Sciatic nerve (tissue), 2 donors: Measurements from ENCODE around the gene MAGEA10. TPM values are rescaled to one million over a fixed set of nuclear protein-coding genes. Genes with fewer than 3 reads are reported as not detected.
A peak's percentile ranks its signal among the peaks of the same experiment; 100 is the strongest.
"Not testable (repeated sequence)": the region's sequence is repeated elsewhere in the genome, so short reads cannot be mapped to it uniquely, and the experiment has no call there.

Source experiments
- ATAC-seq: fragments of 200-7000 bp; cut with Tn5 transposase; one replicate; pipeline ENCODE4 v1.9.1; 2020; ENCODE audit warnings: mild to moderate bottlenecking, moderate library complexity
- DNase-seq: peaks from one replicate; pipeline ENCODE4 v3.0.0-alpha.2; 2020; ENCODE audit warnings: low spot score
- intact Hi-C: fragments of 100-400 bp; cut with DNase I; formaldehyde crosslinking; loops from one replicate; pipeline ENCODE4 v1.14.2; 2022
- total RNA-seq: library from RNA; stranded (reverse); fragmentation: NEBNext Ultra II Directional; extraction: Animal tissue kit (Norgen Biotek cat#: 25700); gene quantifications from one replicate; pipeline ENCODE4 v1.2.1, GENCODE V29; 2021
- donor health status: DM: no; HTN: no; CAD: no.
- donor health status: DM: no; HTN: no; CAD: no.

Gene MAGEA10
- total RNA-seq, result not detected

DNA sequence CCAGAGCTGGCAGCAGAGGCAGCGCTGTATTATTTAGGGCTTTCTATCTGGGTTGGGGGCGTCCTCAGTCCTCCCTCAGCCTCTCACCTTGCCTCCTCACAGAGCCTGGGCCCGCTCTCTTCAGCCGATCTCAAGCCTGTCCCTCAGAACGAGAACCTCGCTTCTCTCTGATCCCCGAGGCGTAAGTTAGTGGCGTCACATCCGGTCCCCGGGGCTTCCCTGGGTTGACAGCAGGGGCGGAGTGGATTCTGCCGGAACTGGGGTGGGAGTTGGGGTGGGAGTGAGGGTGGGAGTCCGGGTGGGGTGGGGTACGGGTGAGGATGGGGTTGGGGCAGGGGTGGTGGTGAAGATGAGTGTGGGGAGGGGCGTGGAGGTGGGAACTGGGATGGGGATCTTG, at the start of gene MAGEA10:
Gene MAGEA10, minus strand, starts transcription at position 190 of the 397 bp plus-strand sequence. CDS start 2,957 bp downstream, outside the sequence.
- intact Hi-C loops, result no loop called here
- no peak for ATAC-seq
- DNase-seq, result no peak

DNA sequence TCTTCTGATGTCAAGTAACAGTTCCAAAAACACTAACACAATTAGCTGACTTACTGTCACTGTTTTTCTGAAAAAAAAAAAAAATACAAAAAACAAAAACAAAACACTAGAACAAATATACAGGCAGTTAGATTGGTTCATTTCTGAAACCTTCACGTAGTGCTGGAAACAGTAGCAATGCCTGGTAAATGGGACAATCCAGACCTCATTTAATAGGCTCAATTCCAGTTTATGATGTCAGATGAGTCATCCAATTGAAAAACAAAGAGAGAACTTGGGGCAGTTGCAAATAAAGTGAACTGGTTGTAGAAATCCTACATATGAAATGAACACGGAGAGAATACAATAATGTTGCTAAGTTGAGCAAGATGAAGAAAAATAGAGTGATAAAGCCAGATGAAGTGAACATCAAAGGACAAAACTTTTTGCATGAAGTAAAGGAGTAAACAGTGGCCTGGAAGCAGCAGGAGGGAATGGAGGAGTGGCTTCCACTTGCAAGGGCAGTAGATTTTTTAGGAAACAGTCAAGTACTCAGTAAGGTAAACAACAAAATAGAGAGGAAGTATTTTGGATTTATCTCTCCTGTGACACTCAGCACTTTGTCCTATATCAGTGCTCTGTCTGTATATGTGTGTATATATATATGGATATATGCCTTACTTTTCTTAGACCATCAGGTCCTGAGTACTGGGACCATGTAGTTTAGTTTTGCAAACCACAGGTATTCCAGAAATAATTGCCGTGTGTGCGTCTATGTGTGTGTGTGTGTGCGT, 39.3 kb upstream of the MAGEA10 start:
- ATAC-seq (no peak), DNase-seq (no peak)
- intact Hi-C loops, result no loop called here

DNA sequence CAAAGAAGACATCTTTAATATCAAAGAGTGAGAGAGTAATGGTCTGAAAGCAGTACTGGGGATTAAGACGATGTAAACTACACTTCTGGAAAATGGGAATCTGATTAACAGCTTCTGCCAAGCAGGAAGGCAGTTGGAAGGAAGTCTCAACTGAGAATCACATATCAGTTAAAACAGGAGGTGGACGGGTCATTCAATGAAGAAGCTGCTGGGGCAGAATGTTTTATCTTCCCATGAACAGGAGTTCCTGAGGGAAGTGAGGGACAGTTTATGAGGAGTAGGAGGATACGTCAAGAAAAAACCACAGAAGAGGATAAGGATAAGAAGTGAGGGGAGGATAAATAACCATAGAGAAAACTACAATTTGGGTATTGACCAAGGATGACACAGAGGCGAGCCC, 38.7 kb upstream of the MAGEA10 start:
- DNase-seq, result no peak
- intact Hi-C loops, result no loop called here
- no peak for ATAC-seq

DNA sequence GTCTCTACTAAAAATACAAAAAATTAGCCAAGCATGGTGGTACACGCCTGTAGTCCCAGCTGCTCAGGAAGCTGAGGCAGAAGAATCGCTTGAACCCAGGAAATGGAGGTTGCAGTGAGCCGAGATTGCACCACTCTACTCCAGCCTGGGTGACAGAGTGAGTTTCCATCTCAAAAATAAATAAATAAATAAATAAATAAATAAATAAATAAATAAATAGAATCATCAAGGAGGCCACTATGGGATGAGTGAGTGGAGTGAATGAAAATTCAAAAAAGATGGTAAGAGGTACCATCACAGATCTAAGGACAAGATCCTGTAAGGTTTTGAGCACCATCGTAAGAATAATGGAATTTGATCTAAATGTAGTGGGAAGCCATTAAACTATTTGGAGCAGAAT, 37.5 kb upstream of the MAGEA10 start:
- intact Hi-C loops, result not testable (repeated sequence)

DNA sequence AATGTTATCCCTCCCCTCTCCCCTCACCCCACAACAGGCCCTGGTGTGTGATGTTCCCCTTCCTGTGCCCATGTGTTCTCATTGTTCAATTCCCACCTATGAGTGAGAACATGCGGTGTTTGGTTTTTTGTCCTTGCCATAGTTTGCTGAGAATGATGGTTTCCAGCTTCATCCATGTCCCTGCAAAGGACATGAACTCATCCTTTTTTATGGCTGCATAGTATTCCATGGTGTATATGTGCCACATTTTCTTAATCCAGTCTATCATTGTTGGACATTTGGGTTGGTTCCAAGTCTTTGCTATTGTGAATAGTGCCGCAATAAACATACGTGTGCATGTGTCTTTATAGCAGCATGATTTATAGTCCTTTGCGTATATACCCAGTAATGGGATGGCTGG, 35.5 kb upstream of the MAGEA10 start:
- DNase-seq, result not testable (repeated sequence)

More for the DNA sequence above, 37.5 kb upstream of the MAGEA10 start:
- not testable (repeated sequence) for ATAC-seq, DNase-seq

DNA sequence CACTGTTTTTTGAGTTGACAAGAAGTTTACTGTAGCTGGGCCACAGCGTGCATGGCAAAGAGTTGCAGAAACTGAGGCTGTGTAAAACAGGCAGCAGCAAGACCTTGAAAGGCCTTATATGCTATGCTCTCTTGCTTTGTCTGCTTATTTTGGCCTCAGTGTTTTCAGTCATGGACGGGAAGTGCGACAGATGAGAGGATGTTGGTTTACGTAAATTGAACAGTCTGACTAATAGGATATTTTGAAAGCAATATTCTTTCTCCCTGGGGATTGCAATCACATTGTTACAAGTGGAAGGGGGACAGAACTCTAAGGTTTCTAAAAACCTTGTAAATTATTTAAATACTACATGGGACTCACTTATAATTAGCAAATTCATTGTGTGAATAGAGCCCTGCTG, 32.2 kb upstream of the MAGEA10 start:
- DNase-seq, result no peak
- ATAC-seq, result no peak
- intact Hi-C loops, result no loop called here

More for the DNA sequence above, 35.5 kb upstream of the MAGEA10 start:
- ATAC-seq, intact Hi-C loops: not testable (repeated sequence)

DNA sequence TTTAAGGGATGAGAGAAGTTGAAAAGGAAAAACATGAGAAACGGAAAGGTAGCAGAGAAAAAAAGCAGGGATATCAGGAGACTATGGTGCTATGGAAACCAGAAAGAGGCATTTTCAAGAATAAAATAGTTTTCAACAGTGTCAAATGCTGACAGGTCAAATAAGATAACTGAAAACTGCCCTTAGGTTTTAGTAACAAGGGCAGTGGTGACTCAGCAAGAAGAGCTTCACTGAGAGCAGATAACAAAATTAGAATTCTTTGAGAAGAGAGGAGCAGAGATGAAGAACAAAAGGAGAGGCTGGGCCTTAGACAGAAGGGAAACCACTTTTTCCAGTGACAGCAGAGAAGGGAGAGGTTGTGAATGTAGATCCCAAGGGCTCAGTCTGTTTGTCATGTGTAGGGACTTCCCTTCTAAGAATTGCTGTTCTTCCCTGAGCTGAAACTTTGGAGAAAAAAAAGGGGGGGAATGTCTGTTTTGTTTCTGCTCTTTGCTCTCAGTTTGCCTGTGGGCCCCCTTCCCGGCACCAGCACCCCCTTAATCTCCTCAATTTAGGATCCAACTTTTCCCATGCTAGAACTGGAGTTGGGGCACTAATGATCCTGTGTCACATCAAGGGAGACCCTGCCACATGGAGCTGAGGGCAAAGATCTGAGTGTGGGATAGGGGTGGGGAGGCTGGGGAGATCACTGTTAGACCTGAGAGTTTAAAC, 26.8 kb upstream of the MAGEA10 start:
- ATAC-seq, result no peak
- intact Hi-C loops, result no loop called here
- no peak for DNase-seq

DNA sequence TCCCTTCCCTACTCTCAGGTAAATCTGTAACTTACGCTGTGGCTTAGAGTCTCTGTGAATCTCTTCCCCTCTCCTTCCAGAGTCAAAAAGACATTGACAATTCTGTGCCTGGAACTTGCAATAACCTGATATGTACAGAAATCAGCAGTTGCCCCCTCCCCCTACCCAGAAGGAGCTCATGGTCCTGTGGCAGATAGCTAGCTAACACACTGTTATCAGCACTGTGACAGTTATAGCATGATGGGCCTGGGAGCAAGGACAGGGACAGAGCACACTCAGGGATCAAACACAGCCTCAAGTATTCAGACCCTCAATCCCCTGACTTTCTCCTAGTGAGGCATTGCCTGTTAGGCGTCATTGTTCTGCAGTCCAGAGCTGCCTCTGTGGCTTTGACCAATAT, 18.7 kb upstream of the MAGEA10 start:
- ATAC-seq, result no peak
- intact Hi-C loops, result no loop called here
- no peak for DNase-seq

DNA sequence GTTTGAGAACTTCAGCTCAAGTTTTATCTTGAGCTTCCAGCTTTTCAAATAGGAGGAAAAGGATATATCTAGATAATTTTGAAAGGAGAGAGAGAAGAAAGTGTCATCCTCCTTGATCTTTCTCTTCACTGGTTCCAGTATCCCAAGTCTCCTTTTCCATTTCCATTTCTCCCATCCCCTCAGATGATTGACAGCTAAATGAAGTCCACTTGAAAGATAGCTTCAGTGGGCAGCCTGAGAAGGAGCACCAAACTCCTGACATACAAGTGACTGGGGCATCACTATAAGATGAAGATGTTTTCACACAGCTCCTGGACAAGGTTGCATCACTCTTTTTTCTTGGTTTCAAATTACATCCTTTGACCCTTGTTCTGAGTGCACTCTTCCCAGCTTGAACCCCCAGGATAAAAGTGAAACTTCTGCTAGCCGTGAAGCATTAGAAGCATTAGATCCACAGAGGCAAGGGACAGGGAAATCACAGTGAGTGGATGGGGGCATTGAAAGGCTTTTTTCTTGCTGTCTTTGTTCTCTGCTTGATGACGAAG, 17.5 kb upstream of the MAGEA10 start:
- intact Hi-C loops, result no loop called here
- ATAC-seq (no peak), DNase-seq (no peak)

DNA sequence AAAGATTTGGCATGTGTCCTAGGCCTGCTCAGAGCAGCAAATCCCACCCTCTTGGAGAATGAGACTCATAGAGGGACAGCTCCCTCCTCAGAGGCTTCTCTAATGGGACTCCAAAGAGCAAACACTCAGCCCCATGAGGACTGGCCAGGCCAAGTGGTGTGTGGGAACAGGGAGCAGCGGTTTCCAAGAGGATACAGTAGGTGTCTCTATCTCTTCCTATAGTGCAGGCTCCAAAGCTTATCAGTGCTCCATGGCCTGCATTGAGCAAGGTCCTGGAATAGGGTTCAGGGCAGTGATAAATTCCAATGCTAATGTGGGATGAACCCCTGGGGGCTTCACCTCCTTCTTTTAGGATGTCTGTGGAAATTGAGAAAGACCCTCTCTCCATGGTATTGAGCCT, 15.7 kb upstream of the MAGEA10 start:
- intact Hi-C loops, result no loop called here
- DNase-seq, result no peak
- ATAC-seq, result no peak

DNA sequence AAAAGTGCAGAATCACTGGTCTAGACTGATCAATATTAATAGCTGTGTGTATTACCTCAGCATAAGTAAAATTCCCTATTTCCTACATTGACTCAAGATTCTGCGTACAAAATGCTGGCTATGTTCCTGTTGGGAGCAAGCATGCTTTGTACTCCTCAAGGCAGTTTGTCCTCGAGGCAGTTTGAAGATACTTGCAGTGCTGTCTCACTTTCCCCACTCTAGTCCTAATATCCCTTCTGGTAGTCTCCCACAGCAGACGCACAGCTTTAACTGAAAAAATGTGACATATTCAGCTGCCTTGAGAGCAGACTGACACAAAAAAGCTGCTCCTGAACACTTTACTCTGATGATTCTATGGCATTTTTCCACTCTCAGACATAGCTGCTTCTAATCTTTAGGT, 12.9 kb upstream of the MAGEA10 start:
- no peak for ATAC-seq
- intact Hi-C loops, result no loop called here
- DNase-seq, result no peak

DNA sequence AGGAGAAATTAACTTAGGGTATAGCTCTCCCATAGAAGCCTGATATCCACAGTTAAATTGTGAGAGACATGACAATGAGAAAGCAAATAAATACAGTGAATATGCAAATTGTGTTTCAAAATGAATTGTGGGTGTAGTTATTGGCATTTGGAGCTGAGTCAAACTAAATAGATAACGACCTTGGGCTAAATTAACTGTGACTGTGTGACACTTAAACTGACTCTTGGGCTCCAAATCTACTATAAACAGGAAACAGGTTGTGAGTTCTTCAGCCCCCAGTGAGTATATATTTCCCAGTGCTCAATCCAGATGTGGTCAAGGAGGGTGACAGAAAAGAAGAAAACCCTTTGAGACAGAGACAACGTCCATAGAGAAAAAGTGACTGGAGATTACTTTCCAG, 11.3 kb upstream of the MAGEA10 start:
- intact Hi-C loops, result no loop called here
- DNase-seq (no peak), ATAC-seq (no peak)

DNA sequence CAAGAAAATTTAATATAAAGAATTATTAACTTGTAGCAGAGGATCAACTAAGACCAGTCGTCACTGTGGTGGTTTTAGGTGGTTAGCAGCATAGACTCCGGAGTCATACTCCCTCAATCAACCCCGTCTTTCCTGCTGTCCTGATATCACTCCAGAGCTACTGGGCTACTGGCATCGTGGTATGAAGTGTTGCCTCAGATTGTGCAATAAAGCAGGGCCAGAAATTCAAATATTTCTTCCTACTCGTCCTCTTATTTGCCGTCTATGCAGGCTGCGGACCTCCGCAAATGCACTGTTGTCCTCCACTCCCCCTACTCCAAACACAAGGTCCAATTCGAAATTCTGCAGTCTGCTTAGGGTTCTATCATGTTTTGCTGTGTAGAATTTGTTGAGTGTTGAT, 1.2 kb upstream of the MAGEA10 start:
- ATAC-seq, result no peak
- intact Hi-C loops, result no loop called here
- DNase-seq, result no peak

DNA sequence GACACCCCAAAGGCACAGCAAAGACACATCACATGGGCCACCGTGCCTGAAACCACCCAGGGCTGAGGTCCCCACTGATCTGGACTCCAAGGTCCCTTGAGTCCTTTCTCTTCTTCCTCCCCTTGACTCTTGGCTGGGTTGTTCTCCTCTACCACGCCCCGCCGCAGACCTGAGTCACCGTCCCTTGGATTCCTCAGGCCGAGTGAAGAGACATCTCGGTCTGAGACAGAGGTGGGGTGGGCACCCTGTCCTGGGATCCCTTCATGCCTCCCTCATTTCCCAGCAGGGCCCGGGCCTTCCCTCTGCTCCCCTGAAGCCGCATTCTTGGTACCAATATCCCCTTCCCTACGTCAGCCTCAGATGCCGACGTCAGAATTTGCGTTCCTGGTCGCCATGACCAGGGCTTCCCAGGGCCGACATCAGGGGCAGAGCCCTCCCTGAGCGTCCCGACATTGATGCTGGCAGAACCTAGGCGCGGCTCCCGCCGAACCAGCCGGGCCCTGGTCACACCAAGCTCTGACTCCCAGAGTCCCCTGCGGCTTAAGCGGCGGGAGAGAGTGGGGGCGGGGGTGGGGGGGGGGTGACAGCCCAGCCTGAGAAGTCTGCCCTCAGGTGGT, 498 bp downstream of the MAGEA10 start:
- ATAC-seq (no peak), DNase-seq (no peak)
- intact Hi-C loops, result no loop called here

DNA sequence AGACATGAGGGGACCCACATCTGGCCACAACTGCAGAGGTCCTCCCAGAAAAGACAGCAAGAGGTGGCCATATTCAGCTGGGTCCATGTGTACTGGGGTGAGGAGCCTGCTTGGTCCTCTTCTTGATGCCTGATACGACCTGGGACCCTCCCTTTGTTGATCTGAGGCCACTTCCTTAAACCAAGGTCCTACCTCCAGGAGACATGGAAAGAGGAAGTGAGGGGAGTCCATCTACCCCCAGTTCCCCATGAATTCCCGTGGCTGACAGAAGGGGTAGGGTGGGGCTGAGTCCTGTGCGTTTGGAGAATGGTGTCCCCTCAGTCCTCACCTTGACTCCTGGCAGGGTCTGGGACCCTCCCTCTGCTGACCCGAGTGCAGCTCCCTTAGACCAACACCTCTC, 2.1 kb downstream of the MAGEA10 start:
- intact Hi-C loops, result no loop called here
- no peak for DNase-seq
- ATAC-seq, result peak; percentile 13

DNA sequence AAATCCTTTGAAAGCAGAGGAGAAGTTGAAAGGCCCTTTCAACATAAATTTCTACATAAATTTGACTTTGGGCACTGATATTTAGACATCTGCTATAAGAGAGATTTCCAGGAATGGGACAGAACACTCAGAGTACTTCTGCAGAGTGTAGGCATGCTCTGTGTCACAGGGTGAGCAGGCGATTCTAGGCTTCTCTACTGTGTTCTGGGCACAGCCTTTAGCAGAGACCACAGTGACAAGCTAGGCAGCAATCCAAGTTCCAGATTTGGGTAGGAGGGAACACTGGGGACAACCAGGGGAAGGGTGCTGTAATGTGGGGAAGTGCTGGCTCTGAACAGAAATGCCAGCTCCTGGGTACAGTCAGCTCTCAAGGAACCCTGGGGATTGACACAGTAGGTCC, 6.9 kb downstream of the MAGEA10 start:
- intact Hi-C loops, result no loop called here
- DNase-seq, result no peak
- no peak for ATAC-seq

DNA sequence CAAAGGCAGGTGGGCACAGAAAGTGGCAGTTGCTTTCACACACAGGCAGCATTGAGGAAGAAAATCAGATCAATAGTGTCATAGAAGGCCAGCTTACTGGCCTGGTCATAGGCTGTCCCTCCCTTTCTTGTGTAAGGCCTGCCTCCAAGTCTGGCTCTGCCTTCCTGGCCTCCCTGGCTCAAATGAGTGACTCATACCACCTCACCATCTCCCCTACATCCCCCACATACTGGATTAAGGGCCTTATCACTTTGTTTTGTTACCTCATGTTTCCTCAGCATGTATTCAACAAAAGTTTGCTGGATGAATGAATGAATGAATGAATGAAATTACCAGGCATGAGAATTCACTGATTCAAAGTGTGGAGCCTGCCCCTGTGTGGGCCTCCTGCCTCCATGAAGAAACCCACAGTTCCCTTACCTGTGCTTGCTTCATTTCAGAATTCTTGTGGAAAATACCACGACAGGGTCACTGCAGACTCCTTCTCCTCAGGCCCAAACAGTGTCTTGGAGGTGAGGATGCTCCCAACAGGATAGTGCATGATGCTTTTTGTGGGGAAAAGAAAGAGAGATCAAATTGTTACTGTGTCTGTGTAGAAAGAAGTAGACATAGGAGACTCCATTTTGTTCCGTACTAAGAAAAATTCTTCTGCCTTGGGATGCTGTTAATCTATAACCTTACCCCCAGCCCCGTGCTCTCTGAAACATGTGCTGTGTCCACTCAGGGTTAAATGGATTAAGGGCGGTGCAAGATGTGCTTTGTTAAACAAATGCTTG, 9.1 kb downstream of the MAGEA10 start:
- intact Hi-C loops, DNase-seq, ATAC-seq: not testable (repeated sequence)

DNA sequence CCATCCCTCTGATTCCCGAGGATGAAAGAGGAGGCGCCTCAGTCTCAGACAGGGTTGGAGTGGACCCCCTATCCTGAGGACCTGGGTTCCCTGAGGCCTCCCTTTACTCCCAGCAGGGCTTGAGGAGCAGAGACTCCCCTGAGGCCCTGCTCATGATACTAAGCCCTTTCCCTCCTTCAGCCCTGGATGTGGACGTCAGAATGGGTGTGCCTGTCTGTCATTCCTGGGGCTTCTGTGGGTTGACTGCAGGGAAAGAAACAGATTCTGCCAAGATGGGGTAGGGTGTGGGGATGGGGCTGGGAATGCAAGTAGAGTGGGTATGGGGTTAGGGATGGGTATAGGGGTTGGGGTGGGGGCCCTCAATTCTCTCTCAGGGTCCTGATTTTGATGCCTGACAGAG, 21.1 kb downstream of the MAGEA10 start:
- no peak for ATAC-seq
- no peak for DNase-seq
- intact Hi-C loops, result no loop called here

DNA sequence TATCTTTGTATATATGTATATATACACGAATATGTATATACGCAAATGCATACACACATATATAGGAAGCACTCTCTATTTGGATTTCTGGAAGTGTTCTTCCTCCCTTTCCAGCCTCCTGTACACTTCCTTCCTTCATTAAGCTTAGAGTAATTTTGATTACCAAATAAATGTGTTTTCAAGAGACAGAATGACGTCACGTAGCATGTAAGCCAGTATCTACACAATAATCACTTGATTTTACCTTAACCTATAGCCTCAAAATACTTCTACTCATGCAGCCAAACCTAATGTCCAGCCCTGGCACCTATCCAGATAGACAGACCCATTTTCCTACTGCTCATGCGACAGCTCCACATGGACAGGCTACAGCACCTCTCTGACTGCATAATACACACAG, 29.9 kb downstream of the MAGEA10 start:
- no peak for ATAC-seq

More for the DNA sequence above, 29.9 kb downstream of the MAGEA10 start:
- intact Hi-C loops, result no loop called here
- no peak for DNase-seq
